HG03064 (cell line): ENCODE measurements around the gene IGLL5.

Source experiments
- ATAC-seq: cut with Tn5 transposase; IDR thresholded peaks from one replicate; pipeline ENCODE4 v1.9.1; 2021; ENCODE audit warnings: low read depth; ENCODE audit not compliant: unreplicated experiment

Gene IGLL5

GRCh38 chr22:22883090-22883727 is 4.4 kb upstream of the IGLL5 start:
- ATAC-seq = no peak

DNA sequence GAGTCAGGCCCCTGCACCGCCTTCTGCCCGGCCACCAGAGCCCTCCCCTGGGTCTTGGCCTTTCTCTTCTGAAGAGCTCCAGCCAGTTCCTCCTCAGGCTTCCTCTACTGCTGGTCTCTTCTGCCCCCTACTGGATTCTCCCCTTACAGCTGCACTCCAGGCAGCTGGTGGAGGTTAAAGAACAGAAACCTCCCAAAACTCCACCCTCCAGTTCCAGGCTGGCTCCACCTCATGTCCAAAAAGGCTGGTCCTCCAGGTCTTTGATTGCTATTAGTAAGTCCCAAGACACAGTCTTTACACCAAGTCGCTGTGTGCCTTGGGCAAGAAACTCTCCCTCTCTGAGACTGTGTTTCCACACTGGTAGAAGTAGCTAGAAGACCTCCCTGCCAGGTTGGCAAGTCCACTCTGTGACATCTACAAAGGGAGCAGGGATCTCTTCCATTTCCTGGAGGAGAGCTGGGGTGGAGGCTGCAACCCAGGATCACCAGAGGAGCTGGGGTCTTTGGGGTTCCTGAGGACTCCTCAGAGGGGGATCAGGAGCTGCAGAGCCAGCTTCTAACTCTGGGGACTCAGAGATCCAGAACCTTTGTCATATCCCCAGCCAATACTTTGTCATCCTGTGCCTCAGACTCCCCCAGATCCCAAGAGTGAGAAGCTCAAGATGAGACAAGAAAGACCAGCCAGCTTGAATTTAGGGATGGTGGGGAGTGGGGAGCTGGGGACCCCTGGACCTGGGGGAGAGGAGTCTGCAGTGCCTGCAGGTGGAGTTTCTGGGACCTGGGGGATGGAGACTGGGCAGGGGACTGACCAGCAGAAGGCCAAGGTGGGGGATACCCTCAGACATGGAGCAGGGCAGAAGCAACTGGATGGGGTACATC is 3.4 kb upstream of the IGLL5 start:
- ATAC-seq = no peak

DNA sequence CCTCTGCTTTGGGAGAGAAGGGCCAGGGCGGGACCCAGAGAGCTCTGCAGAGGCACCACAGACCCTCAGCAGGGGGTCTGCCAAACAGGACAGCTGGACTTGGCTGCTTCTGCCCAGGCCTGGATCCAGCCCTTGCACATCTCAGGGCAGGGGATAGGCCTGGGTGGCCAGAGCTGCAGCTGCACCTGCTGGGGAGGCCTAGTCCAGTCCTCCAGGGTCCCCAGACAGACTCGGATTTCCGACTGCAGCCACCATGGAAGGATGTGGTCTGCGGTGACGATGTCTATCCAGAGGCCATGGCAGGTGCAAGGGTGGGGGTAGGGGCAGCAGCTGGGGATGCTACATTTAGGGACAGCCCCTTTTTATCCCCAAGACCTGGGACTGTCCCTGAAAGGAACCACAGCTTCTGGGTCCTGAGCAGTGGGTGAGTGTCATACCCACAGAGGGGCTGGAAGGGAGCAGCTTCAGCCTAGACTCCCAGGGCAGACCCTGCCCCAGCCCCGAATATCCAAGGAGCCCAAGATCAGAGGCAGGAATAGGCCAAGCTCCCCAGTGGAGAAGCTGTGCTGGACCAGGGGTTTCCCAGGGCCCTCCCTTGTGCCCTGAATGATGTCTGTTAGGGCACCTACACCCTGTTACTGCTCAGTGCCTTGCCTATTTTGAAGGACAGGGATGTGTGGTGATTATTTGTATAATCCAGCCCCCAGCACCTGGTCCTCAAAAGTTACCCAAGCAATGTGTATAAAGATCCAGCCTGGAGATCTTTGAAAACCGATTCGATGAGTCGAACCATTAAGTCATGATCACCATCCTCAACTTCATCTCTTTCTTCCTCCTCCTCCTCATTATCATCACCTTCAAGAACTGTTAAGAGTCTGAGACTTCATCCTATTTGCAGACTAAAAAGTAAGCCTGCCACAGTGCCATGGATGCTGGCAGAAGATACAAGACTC is 2.5 kb upstream of the IGLL5 start:
- ATAC-seq = no peak

DNA sequence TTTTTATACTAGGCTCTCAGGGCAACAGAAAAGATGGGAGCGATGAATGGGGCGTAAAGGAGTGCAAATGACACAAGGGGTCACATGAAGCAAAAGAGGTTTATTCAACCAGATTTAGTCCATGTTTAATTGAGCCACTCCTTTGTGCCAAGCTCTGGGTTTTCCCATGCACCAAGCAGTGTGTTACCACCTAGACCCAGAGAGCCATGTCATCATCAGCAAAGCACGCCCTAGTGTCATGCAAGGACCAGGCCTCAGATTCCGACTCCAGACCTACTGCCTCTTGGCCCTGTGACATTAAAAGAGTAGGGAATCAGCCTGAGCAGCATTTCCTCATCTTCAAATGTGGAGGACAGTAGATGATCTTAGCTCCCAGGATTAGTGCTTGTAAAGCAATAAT is 1.1 kb upstream of the IGLL5 start:
- no peak for ATAC-seq

DNA sequence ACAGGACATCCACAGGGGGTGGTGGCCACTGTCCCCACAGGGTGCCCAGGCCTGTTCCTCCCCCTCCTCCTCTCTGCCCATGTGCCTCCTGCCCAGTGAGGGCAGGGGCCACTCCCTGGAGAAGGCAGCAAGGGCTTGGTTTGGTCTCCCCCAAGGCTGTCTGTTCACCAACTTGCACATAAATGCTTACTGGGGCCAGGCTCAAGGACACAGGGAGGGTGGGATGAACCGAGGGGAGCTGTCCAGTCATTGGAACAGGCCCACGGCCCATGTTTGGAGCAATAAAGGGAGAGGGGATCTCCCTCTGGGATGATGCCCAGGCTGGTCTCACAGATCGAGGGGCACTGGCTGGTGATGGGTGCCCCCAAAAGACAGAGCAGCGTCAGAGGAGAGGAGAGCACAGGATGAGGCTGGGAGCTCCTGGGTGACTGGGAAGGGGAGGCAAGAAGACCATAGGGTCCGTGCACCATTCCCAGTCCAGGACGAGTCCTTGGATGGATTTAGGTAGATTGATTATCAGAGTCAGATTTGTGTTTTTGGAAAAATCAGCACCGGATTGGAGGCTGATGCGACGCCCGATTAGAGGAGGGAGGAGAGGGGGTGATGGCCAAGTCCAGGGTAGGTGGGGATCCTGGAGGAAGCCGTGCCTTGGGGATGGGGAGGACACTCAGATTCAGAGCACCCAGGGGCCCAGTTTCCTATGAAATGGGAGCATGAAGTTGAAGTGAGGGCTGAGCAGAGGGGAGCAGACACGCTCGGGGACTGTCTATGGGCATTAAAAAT is 1.1 kb downstream of the IGLL5 start:
- ATAC-seq = no peak

GRCh38 chr22:22890085-22890484 is 2.5 kb downstream of the IGLL5 start:
- ATAC-seq = no peak

DNA sequence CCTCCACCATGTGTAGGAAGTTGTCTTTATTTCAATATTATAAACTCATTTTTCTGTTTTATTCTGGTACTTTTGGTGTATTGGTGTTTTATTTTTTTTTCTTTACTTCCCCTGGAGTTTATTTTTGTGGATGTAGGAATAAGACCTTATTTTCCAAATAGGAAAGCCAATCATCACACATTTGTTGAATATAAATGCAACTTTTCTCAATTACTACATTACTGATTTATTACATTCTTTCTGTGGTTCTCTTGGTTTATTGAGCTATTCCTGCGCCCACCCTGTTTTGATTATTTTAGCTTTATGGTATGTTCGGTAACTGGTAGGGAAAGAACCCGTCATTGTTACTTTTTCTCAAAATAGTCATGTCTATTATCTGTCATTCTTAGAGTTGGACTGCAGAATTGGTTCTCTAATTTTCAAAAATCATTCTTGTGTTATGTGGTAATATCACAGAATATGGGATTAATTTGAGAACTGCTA is 3.6 kb downstream of the IGLL5 start:
- ATAC-seq = no peak

DNA sequence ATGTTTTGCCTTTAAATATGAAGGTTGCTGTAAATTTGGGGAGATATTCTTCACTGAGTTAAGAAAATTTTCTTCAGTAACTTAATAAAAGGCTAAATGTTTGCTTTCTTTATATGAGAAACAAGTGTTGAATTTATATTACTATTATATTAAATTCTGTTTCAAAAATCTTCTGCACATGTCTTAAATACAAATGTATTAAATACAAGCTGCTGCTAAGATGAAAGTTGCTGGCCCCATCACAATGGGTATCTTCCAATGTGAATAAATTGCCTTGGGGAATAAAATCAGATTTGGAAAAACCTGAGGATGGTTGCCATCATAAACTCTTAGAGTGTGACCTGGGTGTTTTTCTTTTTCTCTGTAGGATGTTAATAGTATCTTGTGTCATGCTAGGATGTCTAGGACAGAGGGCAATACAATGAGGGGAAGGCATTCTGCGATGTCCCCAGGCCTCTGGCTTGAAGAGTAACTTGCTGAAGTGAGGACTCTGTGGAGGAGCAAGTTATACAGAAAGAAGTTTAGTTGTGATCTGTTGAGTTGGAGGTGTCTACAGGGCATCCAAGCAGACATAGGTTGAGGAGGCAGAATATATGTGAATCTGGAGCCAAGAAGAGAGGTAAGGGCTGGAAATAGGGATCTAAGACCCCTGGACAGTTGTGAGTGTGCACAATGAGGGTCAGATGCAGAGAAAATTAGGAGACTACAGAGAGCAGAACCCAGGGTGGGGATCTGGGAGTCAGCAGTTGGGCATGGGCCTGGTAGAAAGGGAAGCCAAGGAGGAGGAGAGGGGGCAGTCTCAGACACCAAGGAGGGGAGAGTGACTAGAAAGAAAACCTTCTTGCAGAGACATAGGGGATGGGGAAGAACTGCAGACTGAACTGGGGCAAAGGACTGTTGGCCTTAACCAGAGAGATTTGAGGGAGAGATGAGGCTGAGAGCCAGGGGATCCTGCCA is 4.8 kb downstream of the IGLL5 start:
- no peak for ATAC-seq

- ATAC-seq = no peak
These were observed 5.6 kb downstream of the IGLL5 start for GRCh38 chr22:22893077-22893805.

GRCh38 chr22:22893891-22894739 is 6.5 kb downstream of the IGLL5 start:
- no peak for ATAC-seq

- no peak for ATAC-seq
These were observed 7.4 kb downstream of the IGLL5 start for GRCh38 chr22:22894740-22895731.

DNA sequence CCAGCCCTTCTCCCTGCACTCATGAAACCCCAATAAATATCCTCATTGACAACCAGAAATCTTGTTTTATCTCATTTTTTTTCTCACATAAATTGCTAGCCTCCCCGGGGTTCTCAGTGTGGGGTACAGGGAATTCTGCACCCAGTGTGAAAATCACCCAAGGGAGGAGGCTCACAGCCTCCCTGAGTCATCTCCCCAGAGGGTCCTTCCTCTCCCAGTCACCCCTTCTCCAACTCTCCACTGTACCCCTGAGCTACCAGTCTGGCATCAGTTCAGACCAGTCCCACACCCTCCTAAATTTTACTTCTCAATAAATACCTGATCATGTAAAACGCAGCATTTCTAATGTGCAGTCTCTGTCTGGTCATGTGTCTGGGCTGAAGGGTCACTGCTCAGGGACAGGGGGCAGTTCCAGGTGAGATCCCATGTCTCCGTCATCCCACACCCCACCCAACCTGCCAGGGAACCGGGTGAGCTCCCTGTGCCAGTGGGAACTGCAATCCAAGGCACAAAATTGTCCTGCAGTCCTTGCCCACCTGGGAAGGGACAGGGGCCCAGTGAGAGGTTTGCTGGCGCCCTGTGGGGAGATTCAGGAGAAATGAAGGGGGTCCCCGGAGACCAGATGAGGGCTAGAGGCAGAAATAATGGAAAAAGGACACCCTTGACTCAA is 8.3 kb downstream of the IGLL5 start:
- ATAC-seq = no peak

DNA sequence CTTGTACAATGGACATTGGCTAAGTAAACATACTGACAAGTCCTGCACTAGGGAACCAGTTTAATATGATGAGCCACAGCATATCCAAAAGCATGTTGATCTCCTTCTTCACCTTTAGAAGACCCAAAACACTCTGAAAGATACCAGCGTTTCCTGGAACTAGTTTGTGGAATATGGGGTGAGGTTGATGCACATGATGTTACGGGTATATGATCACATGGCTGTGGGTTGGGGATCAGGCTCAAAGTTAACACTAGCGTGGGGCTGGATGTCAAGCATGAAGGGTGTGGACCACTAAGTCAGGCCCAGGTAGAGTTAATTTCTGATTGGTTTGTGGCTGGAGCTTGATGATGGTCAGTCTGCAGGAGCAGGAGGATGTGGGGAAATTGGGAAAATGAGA is 9.0 kb downstream of the IGLL5 start:
- ATAC-seq = no peak

GRCh38 chr22:22897091-22897490 is 9.5 kb downstream of the IGLL5 start:
- no peak for ATAC-seq

GRCh38 chr22:22897947-22898346 is 10.3 kb downstream of the IGLL5 start:
- ATAC-seq = no peak
